Right atrium auricular region (tissue), 2 donors: Measurements from ENCODE around the gene ODC1. TPM values are rescaled to one million over a fixed set of nuclear protein-coding genes. Genes with fewer than 3 reads are reported as not detected.
"Not testable (repeated sequence)": the region's sequence is repeated elsewhere in the genome, so short reads cannot be mapped to it uniquely, and the experiment has no call there.

ENCODE experiments used
- DNase-seq: peaks from one replicate; pipeline ENCODE4 v3.0.0-alpha.2; 2019; ENCODE audit warnings: low spot score
- H3K27ac ChIP-seq, 2 donors: fragments of 200-600 bp; sonication (generic); 1 replicate in 1 of 2; 2 replicates in 1 of 2; pipeline ENCODE4 v1.5.1; 2016 to 2019
- H3K27me3 ChIP-seq, 2 donors: fragments of 200-600 bp; sonication (generic); one replicate each; pipeline versions ENCODE4 v1.5.1 to v1.6.0; 2017 to 2019
- H3K36me3 ChIP-seq: fragments of 200-600 bp; sonication (generic); one replicate; pipeline ENCODE4 v1.5.1; 2016
- H3K4me1 ChIP-seq, 2 donors: fragments of 200-600 bp; sonication (generic); one replicate each; pipeline versions ENCODE4 v1.5.1 to v1.6.0; 2017 to 2019
- H3K4me3 ChIP-seq, 2 donors: fragments of 200-600 bp; sonication (generic); 1 replicate in 1 of 2; 2 replicates in 1 of 2; pipeline ENCODE4 v1.5.1; 2017 to 2019; ENCODE audit warnings: mild to moderate bottlenecking in 1 of 2, moderate library complexity in 1 of 2
- H3K9me3 ChIP-seq, 2 donors: fragments of 200-600 bp; sonication (generic); one replicate each; pipeline ENCODE4 v1.5.1; 2019
- CTCF ChIP-seq, 2 donors: fragments of 200-600 bp; sonication (generic); IDR thresholded peaks; one replicate each; pipeline ENCODE4 v1.5.1; 2019; ENCODE audit warnings: antibody characterized with exemption in 2 of 2
- total RNA-seq, 2 donors: library from RNA; depleted of rRNA; stranded (reverse); fragments of >200 nt; gene quantifications; one replicate each; pipeline ENCODE4 v1.1.0, GENCODE V29; 2016

Gene ODC1
- total RNA-seq, 2 donors from 2014 or later = 41.3 to 73.9 TPM

GRCh38 chr2:10465910-10466309 lies 17.8 kb upstream of the ODC1 start:
- Histone ChIP-seq H3K27me3 (no peaks in the 10 kb centered on the region), H3K4me1 (no peaks in the 10 kb centered on the region), H3K36me3 (no peaks in the 10 kb centered on the region), H3K4me3 (no peak overlapping the region), H3K9me3 (no peaks in the 10 kb centered on the region), H3K27ac (no peak overlapping the region)
- DNase-seq = no peak
- no peak for TF ChIP-seq CTCF (IDR thresholded peaks at IDR 0.05)

GRCh38 chr2:10462178-10463083 lies 14.3 kb upstream of the ODC1 start:
- H3K4me1 ChIP-seq = peaks cover 0 to 8% of the 10 kb centered on the region in 2 donors
- H3K4me3 ChIP-seq = no peak overlapping the region
- no peak for TF ChIP-seq CTCF (IDR thresholded peaks at IDR 0.05)
- DNase-seq = no peak
- H3K9me3 ChIP-seq = no peaks in the 10 kb centered on the region
- no peaks in the 10 kb centered on the region for H3K36me3 ChIP-seq
- H3K27me3 ChIP-seq = no peaks in the 10 kb centered on the region
- H3K27ac ChIP-seq = no peak overlapping the region

GRCh38 chr2:10460366-10460796 lies 12.3 kb upstream of the ODC1 start:
- no peak for DNase-seq
- no peaks in the 10 kb centered on the region for H3K9me3 ChIP-seq
- no peak overlapping the region for H3K27ac ChIP-seq
- no peaks in the 10 kb centered on the region for H3K27me3 ChIP-seq
- peaks cover 0 to 8% of the 10 kb centered on the region in 2 donors for H3K4me1 ChIP-seq
- no peak overlapping the region for H3K4me3 ChIP-seq
- H3K36me3 ChIP-seq = no peaks in the 10 kb centered on the region
- TF ChIP-seq CTCF (IDR thresholded peaks at IDR 0.05) = no peak

GRCh38 chr2:10457846-10458598 lies 9.9 kb upstream of the ODC1 start:
- no peak overlapping the region for H3K4me3 ChIP-seq
- DNase-seq = no peak
- H3K4me1 ChIP-seq = peaks cover 0 to 19% of the 10 kb centered on the region in 2 donors
- H3K36me3 ChIP-seq = no peaks in the 10 kb centered on the region
- H3K27ac ChIP-seq = no peak overlapping the region
- TF ChIP-seq CTCF (IDR thresholded peaks at IDR 0.05) = no peak
- H3K9me3 ChIP-seq = no peaks in the 10 kb centered on the region
- H3K27me3 ChIP-seq = no peaks in the 10 kb centered on the region

- H3K4me3 ChIP-seq, H3K9me3 ChIP-seq, H3K36me3 ChIP-seq, DNase-seq, H3K27ac ChIP-seq, H3K27me3 ChIP-seq: not testable (repeated sequence)
- H3K4me1 ChIP-seq = peaks cover 0 to 19% of the 10 kb centered on the region in 2 donors
Measured at GRCh38 chr2:10457195-10457594, 9.1 kb upstream of the ODC1 start.

- TF ChIP-seq CTCF (IDR thresholded peaks at IDR 0.05) = no peak
- no peaks in the 10 kb centered on the region for H3K36me3 ChIP-seq
- peak overlapping the region in 1 of 2 donors; percentile 48 for H3K27ac ChIP-seq
- no peak overlapping the region for H3K4me3 ChIP-seq
- H3K4me1 ChIP-seq = peaks cover 0 to 30% of the 10 kb centered on the region in 2 donors
- no peaks in the 10 kb centered on the region for H3K9me3 ChIP-seq
- no peak for DNase-seq
- H3K27me3 ChIP-seq = no peaks in the 10 kb centered on the region
Measured at GRCh38 chr2:10454505-10454904, 6.4 kb upstream of the ODC1 start.
